SK-N-SH treated with all-trans-retinoic acid at 6 μM for 48 hours (cell line): ENCODE data around the gene BMERB1.

Experiments
- ATAC-seq: fragments of 200-7000 bp; cut with Tn5 transposase; 3 replicates; pipeline ENCODE4 v1.9.1; 2020; ENCODE audit warnings: mild to moderate bottlenecking, moderate library complexity
- ARNTL ChIP-seq: fragments of 450-650 bp; formaldehyde crosslinking; IDR thresholded peaks from 2 replicates; pipeline ENCODE4 v1.5.0; 2020; ENCODE audit warnings: low read depth, mild to moderate bottlenecking, moderate library complexity, borderline replicate concordance
- BACH2 ChIP-seq: fragments of 250-450 bp; sonication (Bioruptor Pico); IDR thresholded peaks from 2 replicates; pipeline ENCODE4 v1.9.0; 2021; ENCODE audit warnings: mild to moderate bottlenecking, borderline replicate concordance
- CREB5 ChIP-seq: fragments of 250-450 bp; sonication (Bioruptor Pico); IDR thresholded peaks from 2 replicates; pipeline ENCODE4 v1.5.1; 2020; ENCODE audit warnings: low read depth, mild to moderate bottlenecking, moderate library complexity
- CSRNP3 ChIP-seq: fragments of 250-450 bp; sonication (Bioruptor Pico); IDR thresholded peaks from 2 replicates; pipeline ENCODE4 v1.5.1; 2021; ENCODE audit warnings: mild to moderate bottlenecking, moderate library complexity
- ESRRG ChIP-seq: fragments of 250-450 bp; sonication (Bioruptor Pico); IDR thresholded peaks from 2 replicates; pipeline ENCODE4 v1.6.1; 2021; ENCODE audit warnings: mild to moderate bottlenecking
- GLIS3 ChIP-seq: fragments of 250-450 bp; sonication (Bioruptor Pico); IDR thresholded peaks from 2 replicates; pipeline ENCODE4 v1.5.0; 2020; ENCODE audit warnings: mild to moderate bottlenecking, moderate library complexity
- ISL1 ChIP-seq: fragments of 250-450 bp; sonication (Bioruptor Pico); IDR thresholded peaks from 2 replicates; pipeline ENCODE4 v2.1.2; 2022; ENCODE audit warnings: mild to moderate bottlenecking, moderate library complexity
- PATZ1 ChIP-seq: fragments of 250-450 bp; sonication (Bioruptor Pico); IDR thresholded peaks from 2 replicates; pipeline ENCODE4 v1.8.0; 2020; ENCODE audit warnings: mild to moderate bottlenecking, moderate library complexity, borderline replicate concordance
- PPARA ChIP-seq: fragments of 250-450 bp; sonication (Bioruptor Pico); IDR thresholded peaks from 2 replicates; pipeline ENCODE4 v1.5.0; 2020; ENCODE audit warnings: mild to moderate bottlenecking, borderline replicate concordance
- RARB ChIP-seq: fragments of 250-450 bp; sonication (Bioruptor Pico); IDR thresholded peaks from 2 replicates; pipeline ENCODE4 v1.8.0; 2021; ENCODE audit warnings: mild to moderate bottlenecking, moderate library complexity
- TCF4 ChIP-seq: fragments of 250-450 bp; sonication (Bioruptor Pico); IDR thresholded peaks from 2 replicates; pipeline ENCODE4 v1.8.0; 2021; ENCODE audit warnings: mild to moderate bottlenecking, moderate library complexity, borderline replicate concordance
- ZC3H10 ChIP-seq: fragments of 250-450 bp; sonication (Bioruptor Pico); IDR thresholded peaks from 2 replicates; pipeline ENCODE4 v1.5.1; 2021; ENCODE audit warnings: mild to moderate bottlenecking, moderate library complexity
- ZFP30 ChIP-seq: fragments of 450-650 bp; formaldehyde crosslinking; IDR thresholded peaks from 2 replicates; pipeline ENCODE4 v1.5.0; 2022; ENCODE audit warnings: mild to moderate bottlenecking, moderate library complexity
- ZNF565 ChIP-seq: fragments of 450-650 bp; formaldehyde crosslinking; conservative IDR thresholded peaks from 2 replicates; pipeline ENCODE4 v1.5.0; 2020; ENCODE audit warnings: low read depth, mild to moderate bottlenecking, moderate library complexity
- ZNF70 ChIP-seq: fragments of 450-650 bp; formaldehyde crosslinking; IDR thresholded peaks from 2 replicates; pipeline ENCODE4 v1.5.0; 2020; ENCODE audit warnings: mild to moderate bottlenecking, moderate library complexity
- ZNF8 ChIP-seq: fragments of 450-650 bp; formaldehyde crosslinking; IDR thresholded peaks from 2 replicates; pipeline ENCODE4 v1.5.0; 2020; ENCODE audit warnings: mild to moderate bottlenecking, moderate library complexity
- TF ChIP-seq, protein P1 (sequence below): fragments of 250-450 bp; sonication (Bioruptor Pico); IDR thresholded peaks from 2 replicates; pipeline ENCODE4 v1.8.0; 2021; ENCODE audit warnings: low read depth, mild to moderate bottlenecking, moderate library complexity, borderline replicate concordance

BMERB1 gene

GRCh38 chr16:15530085-15530484 is 95.7 kb downstream of the BMERB1 start:
- no peak for TF ChIP-seq ZNF565 (CRISPR knock-in tag)
- TF ChIP-seq ISL1 (CRISPR knock-in tag): no peak
- no peak for TF ChIP-seq ESRRG (CRISPR knock-in tag)
- no peak for TF ChIP-seq PATZ1 (CRISPR knock-in tag)
- TF ChIP-seq ZNF70: no peak
- TF ChIP-seq ARNTL: no peak
- no peak for TF ChIP-seq GLIS3 (CRISPR knock-in tag)
- no peak for TF ChIP-seq ZNF8 (CRISPR knock-in tag)
- TF ChIP-seq BACH2 (CRISPR knock-in tag): no peak
- ATAC-seq: no peak

GRCh38 chr16:15532825-15533224 is 98.4 kb downstream of the BMERB1 start:
- TF ChIP-seq GLIS3 (CRISPR knock-in tag) (no peak), PPARA (CRISPR knock-in tag) (no peak), RARB (CRISPR knock-in tag) (no peak), TCF4 (CRISPR knock-in tag) (no peak), ZNF565 (CRISPR knock-in tag) (no peak), CSRNP3 (no peak)
- ATAC-seq: no peak

- no peak for ATAC-seq
- TF ChIP-seq ZNF70: no peak
- TF ChIP-seq ZNF565 (CRISPR knock-in tag): no peak
- TF ChIP-seq PATZ1 (CRISPR knock-in tag): no peak
- TF ChIP-seq PPARA (CRISPR knock-in tag): no peak
- TF ChIP-seq ZNF8 (CRISPR knock-in tag): no peak
- no peak for TF ChIP-seq RARB (CRISPR knock-in tag)
- no peak for TF ChIP-seq ZC3H10
- TF ChIP-seq CSRNP3: no peak
Measured at GRCh38 chr16:15533386-15533785, 99.0 kb downstream of the BMERB1 start.

GRCh38 chr16:15535772-15536171 is 101.4 kb downstream of the BMERB1 start:
- TF ChIP-seq RARB (CRISPR knock-in tag) (no peak), ARNTL (no peak), BACH2 (CRISPR knock-in tag) (no peak), CSRNP3 (no peak), ESRRG (CRISPR knock-in tag) (no peak), ZFP30 (CRISPR knock-in tag) (no peak), CREB5 (CRISPR knock-in tag) (no peak), ISL1 (CRISPR knock-in tag) (no peak), ZC3H10 (no peak)
- TF ChIP-seq, protein P1, sequence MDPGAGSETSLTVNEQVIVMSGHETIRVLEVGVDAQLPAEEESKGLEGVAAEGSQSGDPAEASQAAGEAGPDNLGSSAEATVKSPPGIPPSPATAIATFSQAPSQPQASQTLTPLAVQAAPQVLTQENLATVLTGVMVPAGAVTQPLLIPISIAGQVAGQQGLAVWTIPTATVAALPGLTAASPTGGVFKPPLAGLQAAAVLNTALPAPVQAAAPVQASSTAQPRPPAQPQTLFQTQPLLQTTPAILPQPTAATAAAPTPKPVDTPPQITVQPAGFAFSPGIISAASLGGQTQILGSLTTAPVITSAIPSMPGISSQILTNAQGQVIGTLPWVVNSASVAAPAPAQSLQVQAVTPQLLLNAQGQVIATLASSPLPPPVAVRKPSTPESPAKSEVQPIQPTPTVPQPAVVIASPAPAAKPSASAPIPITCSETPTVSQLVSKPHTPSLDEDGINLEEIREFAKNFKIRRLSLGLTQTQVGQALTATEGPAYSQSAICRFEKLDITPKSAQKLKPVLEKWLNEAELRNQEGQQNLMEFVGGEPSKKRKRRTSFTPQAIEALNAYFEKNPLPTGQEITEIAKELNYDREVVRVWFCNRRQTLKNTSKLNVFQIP: no peak
- no peak for ATAC-seq
